T follicular helper cell (primary cell): ENCODE data around the gene ZNF778.
"Not testable (repeated sequence)": the region's sequence is repeated elsewhere in the genome, so short reads cannot be mapped to it uniquely, and the experiment has no call there.

ENCODE experiments used
- DNase-seq: peaks from one replicate; pipeline ENCODE4 v3.0.0-alpha.2; 2020; ENCODE audit warnings: low read depth

The ZNF778 gene

GRCh38 chr16:89179656-89180315 lies 37.7 kb upstream of the ZNF778 start:
- DNase-seq: no peak

GRCh38 chr16:89183463-89183862 lies 34.0 kb upstream of the ZNF778 start:
- DNase-seq: no peak

GRCh38 chr16:89183975-89184676 lies 33.4 kb upstream of the ZNF778 start:
- no peak for DNase-seq

- DNase-seq: no peak
These were observed 32.9 kb upstream of the ZNF778 start for GRCh38 chr16:89184677-89184932.

GRCh38 chr16:89184933-89185794 lies 32.3 kb upstream of the ZNF778 start:
- DNase-seq: peak; percentile 29

GRCh38 chr16:89185887-89186592 lies 31.5 kb upstream of the ZNF778 start:
- DNase-seq: not testable (repeated sequence)

- not testable (repeated sequence) for DNase-seq
These were observed 30.9 kb upstream of the ZNF778 start for GRCh38 chr16:89186593-89187031.

- no peak for DNase-seq
These were observed 30.3 kb upstream of the ZNF778 start for GRCh38 chr16:89187032-89187769.

- no peak for DNase-seq
These were observed 29.6 kb upstream of the ZNF778 start for GRCh38 chr16:89187770-89188392.

- not testable (repeated sequence) for DNase-seq
These were observed 28.8 kb upstream of the ZNF778 start for GRCh38 chr16:89188471-89189357.

- no peak for DNase-seq
These were observed 28.0 kb upstream of the ZNF778 start for GRCh38 chr16:89189358-89190025.

GRCh38 chr16:89190150-89190958 lies 27.1 kb upstream of the ZNF778 start:
- no peak for DNase-seq

- DNase-seq: no peak
These were observed 26.2 kb upstream of the ZNF778 start for GRCh38 chr16:89191033-89191900.

- DNase-seq: no peak
These were observed 25.7 kb upstream of the ZNF778 start for GRCh38 chr16:89191901-89192185.

GRCh38 chr16:89192186-89192955 lies 25.1 kb upstream of the ZNF778 start:
- peak; percentile 81 for DNase-seq

- no peak for DNase-seq
These were observed 24.4 kb upstream of the ZNF778 start for GRCh38 chr16:89192956-89193575.
